ENCODE results near the gene SELENOM.
A peak's percentile ranks its signal among the peaks of the same experiment; 100 is the strongest.
"Not testable (repeated sequence)": the region's sequence is repeated elsewhere in the genome, so short reads cannot be mapped to it uniquely, and the experiment has no call there.

SELENOM gene

DNA sequence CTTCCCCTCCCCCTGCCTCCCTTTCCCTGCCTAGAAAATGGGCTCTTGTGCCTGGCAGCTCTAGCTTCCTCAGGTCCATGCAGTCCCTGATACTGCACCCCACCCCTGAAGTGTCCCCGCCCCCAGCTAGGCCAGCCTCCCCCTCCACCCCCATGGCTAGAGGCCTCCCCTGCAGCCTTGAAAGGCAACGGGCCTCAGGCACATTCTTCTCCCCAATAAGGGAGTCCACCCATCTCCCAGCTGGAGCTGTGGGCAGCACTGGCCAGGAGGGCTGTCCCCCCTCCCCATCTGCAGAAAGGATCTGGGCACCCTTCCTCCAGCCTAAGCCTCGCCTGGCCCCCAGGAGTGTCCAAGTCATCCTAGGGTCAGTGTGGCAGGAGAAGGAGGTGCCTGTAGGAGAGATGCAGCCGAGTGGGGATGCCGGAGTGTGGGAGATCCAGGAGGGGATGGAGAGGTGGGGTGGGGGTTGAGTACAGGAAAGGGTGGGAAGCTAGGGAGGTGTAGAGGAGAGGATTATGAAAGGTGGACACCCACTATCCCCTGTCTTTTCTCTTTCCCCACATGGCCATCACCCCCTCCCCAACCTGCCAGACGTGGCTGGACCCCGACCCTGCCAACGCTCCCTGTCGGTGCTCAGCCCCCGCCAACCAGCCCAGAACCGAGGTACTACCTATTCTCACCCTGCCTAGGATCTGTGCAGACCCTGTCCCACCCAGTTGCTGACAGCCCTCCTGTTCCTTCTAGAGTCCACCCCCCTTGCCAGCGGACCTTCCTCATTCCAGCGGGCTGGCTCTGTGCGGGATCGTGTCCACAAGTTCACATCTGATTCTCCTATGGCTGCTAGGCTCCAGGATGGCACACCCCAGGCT is 16.9 kb downstream of the SELENOM start:
- no peak for DNase-seq (ENCODE audit: low spot score)

DNA sequence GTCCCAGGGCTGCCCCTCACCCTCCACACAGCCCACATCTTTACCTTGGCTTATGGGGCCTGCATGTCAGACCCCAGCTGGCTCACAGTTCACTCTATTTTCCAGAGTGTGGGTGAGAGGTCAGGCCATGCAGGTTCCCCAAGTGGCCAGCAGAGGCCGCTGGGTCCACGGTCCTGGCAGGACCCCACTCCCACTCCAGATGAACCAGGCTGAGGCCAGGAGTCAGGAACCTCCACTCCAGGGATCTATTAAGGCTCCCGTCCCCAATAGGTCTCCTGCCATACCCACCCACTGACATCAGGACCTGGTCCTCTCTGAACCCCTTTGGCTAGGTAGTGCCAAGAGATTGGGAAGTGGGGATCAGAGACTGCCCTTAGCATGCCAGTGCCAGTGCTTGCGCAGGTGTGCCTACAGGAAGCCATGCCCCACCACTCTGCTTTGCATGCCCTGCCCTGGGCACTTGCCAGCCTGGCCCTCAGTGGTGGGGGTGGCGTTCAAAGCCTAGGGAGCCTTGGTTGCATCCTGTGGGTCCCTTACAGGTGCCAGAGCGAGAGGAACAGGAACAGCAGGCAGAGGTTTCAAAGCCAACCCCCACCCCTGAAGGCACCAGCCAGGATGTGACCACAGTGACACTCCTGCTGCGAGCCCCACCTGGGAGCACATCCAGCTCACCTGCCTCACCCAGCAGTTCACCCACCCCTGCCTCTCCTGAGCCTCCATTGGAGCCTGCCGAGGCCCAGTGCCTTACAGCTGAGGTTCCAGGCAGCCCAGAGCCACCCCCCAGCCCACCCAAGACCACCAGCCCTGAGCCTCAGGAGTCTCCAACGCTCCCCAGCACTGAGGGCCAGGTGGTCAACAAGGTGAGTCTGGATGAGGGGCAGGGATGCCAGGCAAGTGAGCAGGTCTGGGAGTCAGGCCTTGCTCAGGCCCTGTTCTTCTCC is 17.9 kb downstream of the SELENOM start:
- DNase-seq (ENCODE audit: low spot score), result peak; percentile 73

DNA sequence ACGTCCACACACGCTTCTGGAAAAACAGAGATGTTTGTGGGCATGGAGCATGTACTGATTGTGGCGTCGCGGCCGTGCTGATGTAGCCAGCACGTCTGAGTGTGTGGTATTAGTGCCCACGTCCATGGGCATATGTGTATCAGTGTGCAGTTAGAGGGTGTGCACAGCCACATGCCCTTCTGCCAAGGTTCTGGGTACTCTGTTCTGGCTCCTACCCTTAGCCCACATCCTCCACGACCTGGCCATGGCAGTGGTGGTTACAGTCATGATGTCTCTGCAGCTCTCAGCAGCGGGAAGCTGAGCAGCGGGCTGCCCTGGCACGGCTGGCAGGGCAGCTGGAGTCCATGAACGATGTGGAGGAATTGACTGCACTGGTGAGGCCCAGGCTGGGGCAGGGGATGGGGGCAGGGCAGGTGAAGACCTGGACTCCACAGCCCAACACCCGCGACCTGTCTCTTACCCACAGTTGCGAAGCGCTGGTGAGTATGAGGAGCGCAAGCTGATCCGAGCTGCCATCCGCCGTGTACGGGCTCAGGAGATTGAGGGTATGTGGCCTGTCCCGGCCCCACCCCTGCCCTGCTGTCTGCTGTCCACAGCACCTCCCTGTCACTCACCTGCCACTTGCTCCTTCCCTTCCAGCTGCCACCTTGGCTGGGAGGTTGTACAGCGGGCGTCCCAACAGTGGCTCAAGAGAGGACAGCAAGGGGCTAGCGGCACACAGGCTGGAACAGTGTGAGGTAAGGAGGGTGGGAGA is 19.0 kb downstream of the SELENOM start:
- no peak for DNase-seq (ENCODE audit: low spot score)

DNA sequence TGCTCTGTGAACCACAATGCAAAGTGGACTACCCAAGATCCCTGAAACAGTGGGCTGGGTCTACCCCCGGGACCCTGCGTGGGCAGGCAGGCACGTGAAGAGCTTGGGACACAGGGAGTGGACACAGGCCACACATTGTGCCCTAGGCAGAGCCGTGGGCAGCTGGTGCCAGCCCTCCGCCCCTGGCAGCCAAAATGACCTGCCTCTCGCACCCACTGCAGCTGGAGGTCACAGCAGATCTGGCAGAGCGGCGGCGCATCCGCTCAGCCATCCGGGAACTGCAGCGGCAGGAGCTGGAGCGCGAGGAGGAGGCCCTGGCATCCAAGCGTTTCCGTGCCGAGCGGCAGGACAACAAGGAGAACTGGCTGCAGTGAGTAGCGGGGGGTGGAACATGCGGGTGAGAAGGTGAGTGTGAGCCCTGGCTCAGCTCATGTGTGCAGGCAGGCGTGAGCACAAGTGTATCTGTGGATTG is 19.6 kb downstream of the SELENOM start:
- no peak for DNase-seq (ENCODE audit: low spot score)

DNA sequence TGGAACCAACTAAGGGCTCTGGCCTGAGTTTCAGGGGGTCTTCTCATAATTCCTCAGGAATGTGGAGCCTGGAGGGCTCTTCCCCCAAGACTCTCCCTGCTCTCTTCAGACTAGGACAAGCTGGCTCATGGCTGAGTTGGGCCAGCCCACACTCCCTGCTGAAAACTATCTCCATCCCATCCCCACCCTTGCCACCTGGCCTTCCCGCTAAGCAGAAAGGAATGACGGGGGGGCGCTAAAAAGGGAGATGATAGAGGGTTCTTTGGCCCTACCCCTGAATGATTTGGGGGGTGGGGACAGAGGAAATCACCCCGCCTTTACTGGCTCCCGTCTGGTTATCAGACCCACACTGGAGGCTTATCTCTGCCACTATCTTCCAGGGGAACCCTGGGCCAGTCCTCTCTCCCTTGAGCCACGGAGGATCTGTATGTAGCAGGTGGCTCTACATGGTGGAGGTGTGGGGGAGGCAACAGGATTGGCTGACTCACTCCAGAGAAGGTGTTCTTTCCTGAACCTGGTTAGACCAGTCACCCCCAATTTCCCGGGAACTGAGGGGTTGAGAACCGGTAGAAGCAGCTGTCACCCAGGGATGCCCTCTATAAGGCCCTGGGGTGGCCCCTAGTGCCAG is 20.6 kb downstream of the SELENOM start:
- no peak for DNase-seq (ENCODE audit: low spot score)

DNA sequence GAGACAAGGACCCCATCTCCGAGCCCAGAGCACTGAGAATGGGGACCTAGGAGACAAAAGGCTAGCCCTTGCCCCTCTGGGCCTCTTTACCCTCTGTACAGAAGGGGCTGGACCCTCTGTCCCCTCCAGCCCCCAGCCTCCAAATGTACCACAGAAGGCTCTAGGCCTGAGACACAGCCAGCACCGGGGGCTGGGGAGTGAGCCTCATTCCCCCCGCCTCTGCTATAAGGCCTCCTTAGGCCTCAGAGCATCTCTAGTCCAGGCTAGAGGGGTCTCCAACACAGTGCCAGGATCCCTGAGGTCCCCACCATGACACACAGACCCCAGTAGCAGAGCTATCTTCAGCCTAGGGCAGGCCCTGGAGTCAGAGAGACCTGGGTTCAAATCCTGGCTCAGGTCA is 21.4 kb downstream of the SELENOM start:
- no peak for DNase-seq (ENCODE audit: low spot score)

DNA sequence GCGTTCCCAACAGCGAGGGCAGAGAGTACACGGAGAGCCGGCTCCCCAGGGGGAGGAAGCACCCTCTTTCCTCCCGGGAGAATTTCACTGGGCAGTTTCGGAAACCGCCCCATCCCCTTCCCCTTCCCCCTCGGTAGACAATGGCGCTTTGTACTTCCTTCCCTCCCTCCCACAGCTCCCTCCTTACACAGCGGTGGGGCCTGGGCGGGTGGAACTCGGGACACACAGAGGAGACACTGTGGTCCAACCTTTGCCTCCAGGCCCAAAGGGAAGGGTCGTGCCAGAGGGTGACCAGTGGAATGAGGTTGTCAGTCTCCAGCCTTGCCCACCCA is 21.9 kb downstream of the SELENOM start:
- peak; percentile 91 for DNase-seq (ENCODE audit: low spot score)

DNA sequence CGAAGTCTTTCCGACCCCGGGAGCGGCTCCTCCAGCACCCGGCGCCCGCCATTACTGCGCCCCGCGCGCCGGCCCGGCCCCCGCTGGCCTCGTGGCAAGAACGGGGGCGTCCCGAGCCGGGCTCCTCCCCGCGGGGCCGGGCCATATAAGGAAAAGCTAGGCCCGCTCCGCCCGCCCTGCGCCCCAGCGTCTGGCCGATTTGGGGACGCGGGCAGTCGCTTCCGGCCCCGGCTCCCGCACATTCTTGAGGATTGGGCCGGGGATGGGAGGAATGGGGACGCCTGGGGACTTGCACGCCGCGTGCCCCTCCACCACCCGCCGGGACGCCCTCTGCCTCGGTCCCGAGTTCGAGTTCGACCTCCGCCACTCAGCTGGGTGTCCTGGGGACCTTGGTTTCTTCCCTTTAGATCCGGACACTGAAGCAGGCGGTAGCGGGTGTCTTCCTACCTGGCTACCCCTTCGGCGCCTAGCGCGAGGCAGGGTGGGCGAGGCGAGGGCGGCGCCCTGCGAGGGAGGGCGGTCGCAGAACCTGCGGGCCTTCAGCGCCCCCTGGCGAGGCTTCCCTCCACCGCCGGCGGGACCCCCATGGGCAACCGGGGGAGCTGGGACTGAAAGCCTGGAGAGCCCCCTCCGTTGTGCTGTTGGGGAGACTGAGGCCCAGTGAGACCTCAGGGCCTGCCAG is 22.4 kb downstream of the SELENOM start:
- peak; percentile 87 for DNase-seq (ENCODE audit: low spot score)

DNA sequence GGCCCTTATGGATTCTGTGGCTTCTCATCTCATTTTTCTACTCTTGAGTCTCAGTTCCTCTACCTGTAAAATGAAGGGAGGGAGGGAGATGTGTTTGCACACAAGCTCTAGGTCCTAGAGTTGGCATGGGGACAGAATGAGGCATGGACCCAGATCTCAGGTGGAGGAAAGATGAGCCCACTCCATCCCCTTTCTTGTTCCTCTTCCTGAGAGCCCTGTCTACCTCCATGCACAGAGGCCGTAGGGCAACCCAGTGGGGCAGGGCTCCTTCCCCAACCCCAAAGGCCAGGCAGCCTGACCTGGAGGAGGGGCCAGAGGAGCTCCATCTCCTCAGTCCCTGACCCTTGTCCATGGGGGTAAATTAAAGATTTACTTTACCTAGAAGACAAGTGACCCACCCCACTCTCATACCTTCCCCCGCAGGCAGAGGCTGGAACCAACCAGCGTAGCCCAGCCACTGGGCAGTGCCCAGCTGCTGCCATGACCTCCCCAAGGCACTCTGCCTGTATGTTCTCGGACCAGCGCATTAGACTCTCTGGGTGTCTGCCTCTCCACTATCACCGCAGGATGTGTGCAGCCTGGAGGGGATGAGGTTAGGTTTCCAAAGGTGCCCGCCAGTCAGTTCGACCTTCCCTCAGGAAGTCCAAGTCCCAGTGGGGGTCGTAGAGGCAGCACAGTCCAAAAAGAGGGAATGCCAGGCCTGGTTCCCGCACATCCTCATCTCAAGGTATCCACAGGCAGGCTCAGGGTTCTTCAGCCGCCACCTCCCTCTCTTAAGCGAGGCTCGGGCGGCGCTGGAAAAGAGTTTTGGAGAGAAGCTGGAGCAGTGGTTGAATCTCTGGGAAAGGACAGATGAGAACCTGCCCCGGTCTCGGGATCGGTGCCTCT is 23.2 kb downstream of the SELENOM start:
- no peak for DNase-seq (ENCODE audit: low spot score)

DNA sequence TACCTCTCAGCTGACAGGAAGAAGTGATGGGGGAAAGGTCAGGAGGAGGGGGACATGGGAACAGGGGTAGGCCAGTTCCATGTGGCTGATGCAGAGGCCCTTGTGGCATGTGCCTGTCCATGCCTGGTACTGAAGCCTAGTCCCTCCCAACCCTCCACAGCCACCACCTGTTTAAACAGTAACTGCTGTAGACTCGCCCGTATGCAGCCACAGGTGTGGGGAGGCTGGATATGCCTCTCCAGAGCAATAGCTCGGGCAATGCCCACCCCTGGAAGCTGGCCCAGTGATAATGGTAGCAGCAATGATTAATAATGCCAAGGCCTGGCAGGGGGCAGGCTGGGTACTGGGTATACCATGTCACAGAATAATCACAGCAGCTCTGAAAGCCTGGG is 24.0 kb downstream of the SELENOM start:
- no peak for DNase-seq (ENCODE audit: low spot score)

DNA sequence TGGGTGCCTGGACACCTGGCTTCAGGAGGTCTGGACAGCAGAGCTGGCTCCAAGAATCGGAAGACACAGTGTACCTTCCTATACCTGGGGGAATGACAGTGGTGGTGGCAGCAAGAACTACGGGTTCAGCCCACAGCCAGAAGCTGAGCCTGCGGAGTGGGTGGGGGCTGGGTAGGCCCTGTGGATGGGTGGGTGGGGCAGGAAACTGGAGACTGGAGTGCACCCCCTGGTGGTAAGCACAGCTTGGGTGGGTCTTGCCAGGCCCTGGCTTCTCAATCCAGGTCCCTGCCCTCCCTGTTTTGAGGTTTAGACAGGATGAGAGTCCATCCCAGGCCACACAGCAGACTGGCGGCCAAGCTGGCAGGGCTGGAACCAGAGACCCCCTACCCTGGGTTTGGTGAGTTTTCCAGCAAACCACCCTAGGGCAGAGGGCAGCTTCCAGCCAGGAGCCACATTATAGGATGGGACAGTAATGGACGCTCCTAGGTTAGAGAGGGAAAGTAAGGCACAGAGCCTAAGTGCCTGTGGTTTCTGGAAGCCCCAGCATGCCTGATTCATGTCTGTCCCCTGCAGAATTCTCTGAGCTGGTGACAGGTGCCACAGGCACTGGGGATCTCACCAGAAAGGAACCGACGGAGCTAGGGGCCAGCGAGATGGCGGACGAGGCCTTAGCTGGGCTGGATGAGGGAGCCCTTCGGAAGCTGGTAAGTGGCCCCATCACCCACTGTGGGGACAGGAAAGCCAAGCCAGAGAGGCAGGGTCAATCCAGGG is 24.6 kb downstream of the SELENOM start:
- DNase-seq (ENCODE audit: low spot score), result no peak

DNA sequence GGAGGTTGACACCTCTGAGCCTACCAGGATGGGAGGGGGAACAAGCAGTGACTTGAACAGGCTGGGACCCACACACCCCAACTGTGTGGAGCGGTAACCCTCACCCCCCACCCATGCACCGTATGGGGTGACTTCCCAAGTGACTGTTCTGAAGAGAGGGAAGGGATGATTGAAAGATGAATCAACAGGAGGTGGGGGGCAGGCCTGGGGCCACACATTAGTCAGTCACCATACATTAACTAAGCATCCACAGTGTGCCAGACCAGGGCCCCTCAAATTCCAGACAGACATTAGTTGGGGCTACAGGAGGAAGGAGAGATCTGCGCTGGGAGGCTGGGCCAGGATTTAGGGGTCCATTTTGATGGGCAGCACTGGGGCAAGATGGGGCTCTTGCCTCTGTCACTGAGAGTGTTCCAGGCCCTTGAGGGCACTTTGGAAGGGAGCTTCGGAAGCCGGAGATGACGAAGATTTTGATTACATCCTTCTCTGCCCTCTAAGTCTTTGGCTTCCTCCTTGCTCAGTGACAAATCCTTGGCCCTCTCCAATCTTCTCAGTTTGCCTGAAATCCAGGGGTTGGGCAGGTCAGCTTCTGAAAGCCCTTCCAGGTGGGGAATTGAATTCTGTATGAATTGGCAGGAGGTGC is 25.3 kb downstream of the SELENOM start:
- DNase-seq (ENCODE audit: low spot score), result no peak

DNA sequence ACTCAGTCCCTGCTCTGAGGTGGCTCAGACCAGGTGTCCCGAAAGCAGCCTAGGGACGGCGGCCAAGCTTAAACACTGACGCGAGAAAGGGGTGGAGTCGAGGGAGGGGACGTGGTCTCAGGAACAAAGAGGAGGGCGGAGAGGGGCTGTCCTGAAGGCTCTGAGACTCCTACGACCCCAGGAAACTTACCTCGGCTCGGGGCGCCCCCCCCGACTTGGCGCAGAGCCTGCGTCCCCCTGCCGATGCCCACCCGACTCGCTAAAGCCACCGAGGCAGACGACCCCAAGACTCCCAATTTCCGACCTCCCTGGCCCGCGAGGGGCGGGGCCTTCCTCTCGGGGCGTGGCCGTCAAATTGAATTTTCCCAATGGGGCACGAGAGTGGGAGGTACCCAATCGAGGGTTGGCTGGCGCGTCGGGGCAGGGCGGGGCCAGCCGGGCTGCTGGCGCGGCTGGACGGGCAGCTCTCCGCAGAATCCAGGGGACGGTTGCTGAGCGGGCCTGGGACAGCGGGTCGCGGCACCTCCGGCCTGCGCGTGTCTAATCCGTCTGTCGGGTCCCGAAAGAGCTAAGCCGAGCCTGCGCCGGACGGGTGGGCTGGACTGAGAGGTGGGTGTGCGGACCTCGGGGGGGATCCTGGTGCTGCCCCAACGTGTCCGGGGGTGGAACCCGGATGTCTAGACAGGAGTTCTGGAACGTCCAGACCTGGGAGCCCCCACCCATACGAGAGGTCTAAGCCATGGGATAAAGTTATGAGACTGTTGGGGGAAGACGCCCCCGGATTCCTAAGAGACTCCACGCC is 26.3 kb downstream of the SELENOM start, which contains the start of gene SMTN:
Gene SMTN (plus strand): TSS at position 471 of the 802 bp plus-strand sequence. CDS start 1,941 bp downstream, outside the sequence.
- DNase-seq (ENCODE audit: low spot score), result peak; percentile 88

DNA sequence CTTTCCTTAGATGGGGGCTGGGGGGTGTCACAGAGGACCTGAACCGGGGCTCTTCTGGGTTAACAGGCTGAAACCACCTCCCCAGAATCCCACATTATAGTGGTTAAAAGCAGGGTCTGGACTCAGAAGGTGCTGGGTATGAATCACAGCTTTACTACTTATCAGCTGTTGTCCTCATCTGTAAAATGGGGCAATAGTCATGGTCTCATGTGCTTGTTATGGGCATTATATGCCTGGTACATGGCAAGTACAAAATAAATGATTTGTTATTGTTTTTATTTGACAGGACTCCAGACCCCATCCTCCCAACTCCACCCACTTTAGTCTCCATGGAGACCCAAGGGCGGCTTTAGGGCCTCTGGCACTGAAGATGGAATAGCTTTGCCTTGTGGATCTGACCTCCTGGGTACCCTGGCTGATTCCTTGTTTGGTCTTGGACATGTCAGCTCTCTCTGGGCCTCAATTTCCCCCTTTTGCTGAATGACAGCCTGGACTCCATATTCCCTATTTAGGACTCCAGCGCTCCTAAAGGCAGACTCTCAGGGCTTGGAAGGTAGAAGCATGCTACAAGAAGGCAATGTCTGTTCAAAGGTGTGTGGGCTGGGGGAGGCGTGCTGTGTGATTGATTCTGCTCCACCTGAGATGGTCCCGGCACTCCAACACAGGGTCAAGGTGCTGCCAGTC is 27.1 kb downstream of the SELENOM start:
- no peak for DNase-seq (ENCODE audit: low spot score)

DNA sequence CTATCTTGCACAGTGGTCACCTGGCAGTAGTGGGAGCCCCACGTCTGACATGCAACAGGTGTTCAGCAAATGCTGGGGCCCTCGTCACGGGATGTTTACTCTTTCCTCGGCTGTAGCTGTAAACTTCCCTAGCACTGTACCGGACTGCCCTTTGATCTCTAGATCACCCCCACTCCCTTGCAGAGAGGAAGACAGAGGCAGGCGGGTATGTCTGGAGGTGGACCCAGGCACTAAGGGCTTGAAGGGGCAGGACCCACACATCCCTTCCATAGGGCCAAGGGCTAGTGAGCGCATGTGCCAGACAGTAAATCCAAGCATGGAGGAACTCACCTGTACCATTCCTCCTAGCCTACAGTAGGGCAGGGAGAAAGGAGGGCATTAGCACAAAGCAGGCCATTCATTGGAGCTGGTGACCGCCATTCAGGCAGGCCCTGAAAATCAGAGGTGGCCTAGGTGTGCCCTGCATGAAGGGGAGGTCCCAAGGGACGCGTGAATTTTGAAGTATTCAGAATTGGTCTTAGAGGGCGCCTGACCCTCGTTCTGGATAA is 28.2 kb downstream of the SELENOM start:
- DNase-seq (ENCODE audit: low spot score), result no peak

DNA sequence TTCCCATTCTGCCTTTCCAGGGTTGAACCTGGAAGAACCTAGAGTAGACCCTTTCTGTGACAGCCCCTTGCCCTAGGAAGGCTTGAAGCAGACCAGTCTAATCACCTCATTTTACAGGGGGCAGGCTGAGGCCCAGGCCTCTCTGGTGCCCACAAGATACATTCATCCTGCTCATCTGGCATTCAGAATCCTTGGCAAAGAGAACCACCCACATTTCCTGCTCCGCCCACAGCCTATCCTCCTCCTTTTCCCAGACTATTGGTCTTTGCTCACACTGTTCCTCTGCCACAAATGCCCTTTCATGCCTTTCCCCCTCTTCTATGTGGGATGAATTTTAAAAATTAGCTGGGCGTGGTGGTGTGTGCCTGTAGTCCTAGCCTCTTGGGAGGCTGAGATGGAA is 29.0 kb downstream of the SELENOM start:
- not testable (repeated sequence) for DNase-seq (ENCODE audit: low spot score)

DNA sequence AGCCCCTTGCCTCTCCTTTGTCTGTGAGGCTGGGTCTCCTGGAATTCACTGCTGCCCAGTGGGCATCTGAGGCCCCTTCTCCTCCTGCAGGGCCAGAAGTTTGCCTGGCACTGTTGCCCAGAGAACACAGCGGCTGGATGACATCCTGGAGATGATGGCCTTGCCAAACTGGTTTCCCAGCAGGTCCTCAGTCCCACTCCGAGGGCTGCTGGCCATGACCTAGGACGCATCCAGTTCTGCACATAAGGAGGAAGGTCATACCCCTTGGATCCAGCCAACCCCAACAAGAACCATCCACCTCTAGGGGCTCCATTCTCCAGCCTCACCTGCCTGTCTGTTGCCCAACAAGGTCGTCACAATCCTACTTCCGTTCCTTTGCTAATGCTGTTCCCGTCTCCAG is 29.7 kb downstream of the SELENOM start:
- DNase-seq (ENCODE audit: low spot score), result no peak

Data from Ammon's horn (tissue), 1 donor.